GM12878 (cell line): ENCODE data around the gene ZCCHC4.

Experiments
- CHD1 ChIP-seq: IDR thresholded peaks from 2 replicates; pipeline ENCODE4 v1.6.1; 2012; ENCODE audit warnings: low read depth, low read length, improper control_type of control experiment
- CTCF ChIP-seq, 3 experiments: IDR thresholded peaks in 2 of 3; conservative IDR thresholded peaks in 1 of 3; 2 replicates each; pipeline ENCODE4 v1.5.1; 2011; ENCODE audit warnings: low read depth in 3 of 3, low read length in 3 of 3, mild to moderate bottlenecking in 3 of 3, control low read depth in 2 of 3, moderate library complexity in 2 of 3, inconsistent platforms in 1 of 3, mixed read lengths in 1 of 3; ENCODE audit not compliant: control insufficient read depth in 2 of 3, insufficient read depth in 1 of 3; ENCODE audit errors: extremely low read depth in 1 of 3
- ESRRA ChIP-seq: IDR thresholded peaks from 2 replicates; pipeline ENCODE4 v1.6.1; 2012; ENCODE audit warnings: mild to moderate bottlenecking, low read length, improper control_type of control experiment
- EZH2 ChIP-seq: IDR thresholded peaks from 2 replicates; pipeline ENCODE4 v1.6.1; 2012; ENCODE audit warnings: low read depth, mild to moderate bottlenecking, control low read depth, inconsistent platforms, low read length, borderline replicate concordance; ENCODE audit not compliant: control insufficient read depth
- GABPA ChIP-seq: IDR thresholded peaks from 2 replicates; pipeline ENCODE4 v1.6.1; 2014; ENCODE audit warnings: antibody characterized with exemption, low read depth, mild to moderate bottlenecking, inconsistent platforms
- HDAC6 ChIP-seq: fragments of 200-600 bp; sonication (generic); IDR thresholded peaks from one replicate; pipeline ENCODE4 v1.8.0; 2017; ENCODE audit warnings: antibody characterized with exemption; ENCODE audit not compliant: unreplicated experiment
- IKZF2 ChIP-seq, 2 experiments: fragments of 450-650 bp; IDR thresholded peaks; 2 replicates each; pipeline ENCODE4 v1.6.1; 2017; ENCODE audit warnings: mild to moderate bottlenecking in 2 of 2, moderate library complexity in 2 of 2
- POLR2A ChIP-seq: IDR thresholded peaks from 2 replicates; pipeline ENCODE4 v1.6.1; 2011; ENCODE audit warnings: low read depth, mild to moderate bottlenecking, low read length
- POLR2AphosphoS5 ChIP-seq: IDR thresholded peaks from 2 replicates; pipeline ENCODE4 v1.6.1; 2011; ENCODE audit warnings: mild to moderate bottlenecking, low read length, inconsistent platforms
- RAD21 ChIP-seq: IDR thresholded peaks from 2 replicates; pipeline ENCODE4 v1.6.1; 2011; ENCODE audit warnings: mild to moderate bottlenecking, low read depth, low read length, moderate library complexity; ENCODE audit not compliant: insufficient read depth
- SIN3A ChIP-seq: IDR thresholded peaks from 2 replicates; pipeline ENCODE4 v1.6.1; 2012; ENCODE audit warnings: low read depth, low read length, improper control_type of control experiment
- SIX5 ChIP-seq: IDR thresholded peaks from 2 replicates; pipeline ENCODE4 v1.6.1; 2011; ENCODE audit warnings: mild to moderate bottlenecking, low read depth, low read length, moderate library complexity; ENCODE audit not compliant: severe bottlenecking
- TAF1 ChIP-seq: IDR thresholded peaks from 2 replicates; pipeline ENCODE4 v1.6.1; 2011; ENCODE audit warnings: mild to moderate bottlenecking, low read depth, low read length, borderline replicate concordance
- ZBTB4 ChIP-seq: fragments of 450-650 bp; formaldehyde crosslinking; IDR thresholded peaks from 2 replicates; pipeline ENCODE4 v1.4.0; 2022; ENCODE audit warnings: mild to moderate bottlenecking, moderate library complexity

DNA sequence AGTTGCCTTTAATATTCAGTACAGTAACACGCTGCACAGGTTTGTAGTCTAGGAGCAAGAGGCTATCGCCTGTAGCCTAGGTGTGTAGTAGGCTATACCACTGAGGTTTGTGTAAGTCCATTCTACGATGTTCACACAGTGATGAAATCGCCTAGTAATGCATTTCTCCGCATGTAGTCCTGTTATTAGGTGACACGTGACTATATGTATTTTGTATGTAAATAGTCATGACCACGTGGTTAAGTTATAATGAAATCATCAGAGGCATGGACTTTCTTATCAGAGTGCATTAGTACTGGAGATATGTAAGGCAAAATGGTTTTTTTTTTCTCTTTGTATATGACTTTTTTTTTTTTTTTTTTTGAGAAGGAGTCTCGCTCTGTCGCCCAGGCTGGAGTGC, 9.9 kb upstream of the ZCCHC4 start:
- TF ChIP-seq SIX5 (no peak), EZH2 (no peak), RAD21 (no peak), POLR2A (no peak), ESRRA (no peak), CHD1 (no peak), GABPA (no peak), SIN3A (no peak), CTCF (IDR thresholded peaks at IDR 0.05 in 2 of 3, conservative IDR thresholded peaks at IDR 0.05 in 1 of 3; ENCODE audit: control insufficient read depth in 2 of 3, extremely low read depth in 1 of 3, insufficient read depth in 1 of 3, low read depth in 3 of 3, low read length in 3 of 3) (no peak), ZBTB4 (CRISPR knock-in tag) (no peak), HDAC6 (no peak), TAF1 (no peak), IKZF2 (IDR thresholded peaks at IDR 0.05) (no peak), POLR2AphosphoS5 (no peak)
